ENCODE measurements around the gene ZBTB20. TPM values are rescaled to one million over a fixed set of nuclear protein-coding genes. Genes with fewer than 3 reads are reported as not detected.

The ZBTB20 gene
- total and polyA plus RNA-seq, 2 of the 4 experiments (the other 2 are of a cell fraction): 0.75 to 14.7 TPM

DNA sequence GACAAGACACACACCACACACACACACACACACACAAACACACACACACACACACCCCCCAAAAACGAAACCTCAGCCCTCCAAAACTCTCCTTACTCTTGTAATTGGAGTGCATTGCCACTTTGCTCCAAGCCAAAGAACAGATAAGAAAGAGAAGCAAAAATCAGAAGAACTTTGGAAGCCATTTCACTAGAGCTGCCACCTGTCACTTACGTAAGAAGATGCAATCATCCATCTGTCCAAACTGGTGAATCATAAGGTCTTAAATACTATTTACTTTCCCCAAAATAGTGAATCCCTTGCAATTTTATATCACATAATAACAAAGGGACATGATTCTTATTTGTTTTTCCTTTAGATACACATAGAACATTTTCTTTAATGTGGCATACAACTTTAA lies 285.4 kb downstream of the ZBTB20 start:
- CTCF ChIA-PET: no interaction called here
- ATAC-seq (ENCODE audit: low read depth): no peak
- WGBS, 2 experiments (ENCODE audit: extremely low coverage in 2 of 2, insufficient read length in 1 of 2): no CpG with 5 or more reads among the region's 2 CpGs

More for the DNA sequence above, 285.4 kb downstream of the ZBTB20 start:
- TF ChIP-seq MXI1 (IDR thresholded peaks at IDR 0.05; ENCODE audit: borderline replicate concordance, low read depth, low read length) (no peak), MAFK (IDR thresholded peaks at IDR 0.05; ENCODE audit: low read depth, low read length) (no peak), RAD21 (IDR thresholded peaks at IDR 0.05; ENCODE audit: low read length) (no peak), NFE2L2 (IDR thresholded peaks at IDR 0.05; ENCODE audit: low read depth, low read length) (no peak), POLR2A (IDR thresholded peaks at IDR 0.05; ENCODE audit: low read depth, low read length) (no peak), CEBPB (IDR thresholded peaks at IDR 0.05; ENCODE audit: low read depth, low read length) (no peak)
- TF ChIP-seq, protein P1, sequence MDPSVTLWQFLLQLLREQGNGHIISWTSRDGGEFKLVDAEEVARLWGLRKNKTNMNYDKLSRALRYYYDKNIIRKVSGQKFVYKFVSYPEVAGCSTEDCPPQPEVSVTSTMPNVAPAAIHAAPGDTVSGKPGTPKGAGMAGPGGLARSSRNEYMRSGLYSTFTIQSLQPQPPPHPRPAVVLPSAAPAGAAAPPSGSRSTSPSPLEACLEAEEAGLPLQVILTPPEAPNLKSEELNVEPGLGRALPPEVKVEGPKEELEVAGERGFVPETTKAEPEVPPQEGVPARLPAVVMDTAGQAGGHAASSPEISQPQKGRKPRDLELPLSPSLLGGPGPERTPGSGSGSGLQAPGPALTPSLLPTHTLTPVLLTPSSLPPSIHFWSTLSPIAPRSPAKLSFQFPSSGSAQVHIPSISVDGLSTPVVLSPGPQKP (IDR thresholded peaks at IDR 0.05; ENCODE audit: borderline replicate concordance, low read depth, low read length): no peak
- H2BK5ac ChIP-seq (ENCODE audit: low read depth, low read length, poor library complexity, severe bottlenecking): no peak overlapping the region
- no peak overlapping the region for H2AK9ac ChIP-seq (replicated peaks; ENCODE audit: low read depth, low read length, poor library complexity)
- no peak for DNase-seq
- POLR2A ChIA-PET (ENCODE audit: unreplicated experiment): no interaction called here
- no peak overlapping the region for H3K4me2 ChIP-seq (ENCODE audit: low read depth, low read length)
- H4K20me1 ChIP-seq (ENCODE audit: insufficient read depth, low read length): no peaks in the 10 kb centered on the region
- no peaks in the 10 kb centered on the region for H3K9me3 ChIP-seq (ENCODE audit: control insufficient read depth, insufficient read depth, low read length)
- no peak overlapping the region for H2BK20ac ChIP-seq (ENCODE audit: low read depth, low read length)
- no peak overlapping the region for H4K5ac ChIP-seq (ENCODE audit: low read depth, low read length)
- H3K27ac ChIP-seq (ENCODE audit: insufficient read depth, low read length): no peak overlapping the region
- intact Hi-C loops (cut with micrococcal nuclease) (no loop called here), dilution Hi-C loops (cut with HindIII; ENCODE audit: low sequenced_read_pairs, unreplicated experiment) (no loop called here), in situ Hi-C loops (cut with MboI; ENCODE audit: low sequenced_read_pairs) (no loop called here)
- no peaks in the 10 kb centered on the region for H3K4me1 ChIP-seq (ENCODE audit: control insufficient read depth, insufficient read depth, low read length)
- no peaks in the 10 kb centered on the region for H3K27me3 ChIP-seq (ENCODE audit: control insufficient read depth, insufficient read depth, low read length)
- no peak overlapping the region for H3K23ac ChIP-seq (ENCODE audit: low read depth, low read length)
- H3K18ac ChIP-seq (ENCODE audit: low read depth, low read length): no peak overlapping the region
- H3K14ac ChIP-seq (replicated peaks; ENCODE audit: low read depth, low read length): no peak overlapping the region
- H4K8ac ChIP-seq (ENCODE audit: low read depth in 2 of 2, low read length in 2 of 2): no peak overlapping the region
- no peak overlapping the region for H3K4ac ChIP-seq (ENCODE audit: low read depth, low read length)
- H2BK120ac ChIP-seq (ENCODE audit: low read depth, low read length): no peak overlapping the region
- H3K79me1 ChIP-seq (ENCODE audit: low read depth in 1 of 2, low read length in 2 of 2): no peaks in the 10 kb centered on the region
- BruUV-seq (replicated peaks): no TSS peak
- no peak overlapping the region for H2BK15ac ChIP-seq (ENCODE audit: low read depth, low read length)
- no peak overlapping the region for H3K56ac ChIP-seq (ENCODE audit: extremely low read depth, insufficient read depth, low read length)
- H3K36me3 ChIP-seq (ENCODE audit: control insufficient read depth, insufficient read depth, low read length): no peaks in the 10 kb centered on the region
- H2AFZ ChIP-seq (replicated peaks; ENCODE audit: low read length, poor library complexity): no peak overlapping the region
- H4K91ac ChIP-seq (ENCODE audit: insufficient read depth, low read depth, low read length): no peak overlapping the region
- no peak overlapping the region for H2AK5ac ChIP-seq (ENCODE audit: low read depth, low read length)
- no peak overlapping the region for H3K4me3 ChIP-seq (ENCODE audit: insufficient read depth, low read depth, low read length)
- H3K9me1 ChIP-seq (ENCODE audit: insufficient read depth, low read length): no peaks in the 10 kb centered on the region
- H3K9ac ChIP-seq (ENCODE audit: low read depth, low read length): no peak overlapping the region

All from IMR-90 (cell line).